ENCODE measurements around the gene AUP1.

DNA sequence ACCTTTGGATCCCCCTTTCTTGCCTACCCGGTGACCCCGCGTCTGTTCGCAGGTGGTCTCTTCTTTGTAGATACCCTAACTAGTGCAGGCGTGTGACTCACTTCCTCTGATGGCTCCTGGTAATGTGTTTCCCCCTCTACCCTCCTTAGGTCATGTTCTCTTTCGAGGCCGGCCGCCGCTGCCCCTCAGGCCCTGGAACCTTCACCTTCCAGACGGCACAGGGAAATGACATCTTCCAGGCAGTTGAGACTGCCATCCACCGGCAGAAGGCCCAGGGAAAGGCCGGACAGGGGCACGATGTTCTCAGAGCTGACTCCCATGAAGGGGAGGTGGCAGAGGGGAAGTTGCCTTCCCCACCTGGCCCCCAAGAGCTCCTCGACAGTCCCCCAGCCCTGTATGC lies 26.7 kb upstream of the AUP1 start:
- TF ChIP-seq, protein P1, sequence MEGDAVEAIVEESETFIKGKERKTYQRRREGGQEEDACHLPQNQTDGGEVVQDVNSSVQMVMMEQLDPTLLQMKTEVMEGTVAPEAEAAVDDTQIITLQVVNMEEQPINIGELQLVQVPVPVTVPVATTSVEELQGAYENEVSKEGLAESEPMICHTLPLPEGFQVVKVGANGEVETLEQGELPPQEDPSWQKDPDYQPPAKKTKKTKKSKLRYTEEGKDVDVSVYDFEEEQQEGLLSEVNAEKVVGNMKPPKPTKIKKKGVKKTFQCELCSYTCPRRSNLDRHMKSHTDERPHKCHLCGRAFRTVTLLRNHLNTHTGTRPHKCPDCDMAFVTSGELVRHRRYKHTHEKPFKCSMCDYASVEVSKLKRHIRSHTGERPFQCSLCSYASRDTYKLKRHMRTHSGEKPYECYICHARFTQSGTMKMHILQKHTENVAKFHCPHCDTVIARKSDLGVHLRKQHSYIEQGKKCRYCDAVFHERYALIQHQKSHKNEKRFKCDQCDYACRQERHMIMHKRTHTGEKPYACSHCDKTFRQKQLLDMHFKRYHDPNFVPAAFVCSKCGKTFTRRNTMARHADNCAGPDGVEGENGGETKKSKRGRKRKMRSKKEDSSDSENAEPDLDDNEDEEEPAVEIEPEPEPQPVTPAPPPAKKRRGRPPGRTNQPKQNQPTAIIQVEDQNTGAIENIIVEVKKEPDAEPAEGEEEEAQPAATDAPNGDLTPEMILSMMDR (IDR thresholded peaks at IDR 0.05) = no peak
- TF ChIP-seq POLR2A (IDR thresholded peaks at IDR 0.05) = no peak

Data from heart left ventricle (tissue), 13 donors.